T-cell (primary cell): ENCODE results near the gene FAM131B. TPM values are rescaled to one million over a fixed set of nuclear protein-coding genes. Genes with fewer than 3 reads are reported as not detected.
A peak's percentile ranks its signal among the peaks of the same experiment; 100 is the strongest.

Source experiments
- ATAC-seq, 4 experiments: fragments of 200-7000 bp in 3 of 4; fragments of 150-1000 bp in 1 of 4; cut with Tn5 transposase; replicated peaks in 1 of 4; 1 replicate in 3 of 4; 2 replicates in 1 of 4; pipeline ENCODE4 v1.10.0; 2021; ENCODE audit warnings: moderate library complexity in 3 of 4, mild to moderate bottlenecking in 2 of 4, moderate number of reproducible peaks in 1 of 4
- CTCF ChIA-PET, 2 donors: fragments of 300-600 bp; sonication (Branson Sonifier 250); formaldehyde crosslinking; loops; one replicate each; lab custom pipeline; 2022; ENCODE audit warnings: antibody characterized with exemption in 2 of 2; lab: Charles Lee
- POLR2A ChIA-PET, 2 donors: fragments of 300-600 bp; sonication (Branson Sonifier 250); formaldehyde crosslinking; loops; one replicate each; lab custom pipeline; 2022; ENCODE audit warnings: antibody characterized with exemption in 2 of 2; lab: Charles Lee
- DNase-seq, 35 experiments: peaks; one replicate each; pipeline versions ENCODE4 v3.0.0 to v3.0.0-alpha.2; 2013 to 2023
- H3K27ac ChIP-seq: one replicate; pipeline ENCODE4 v1.5.1; 2013; ENCODE audit warnings: low read length
- H3K27me3 ChIP-seq, 2 experiments: replicated peaks in 1 of 2; 1 replicate in 1 of 2; 2 replicates in 1 of 2; pipeline versions ENCODE4 v1.6.1 to v1.7.0; 2013; ENCODE audit warnings: low read length in 1 of 2, mixed read lengths in 1 of 2; ENCODE audit not compliant: control insufficient read depth in 2 of 2, insufficient read depth in 2 of 2; ENCODE audit errors: extremely low read depth in 1 of 2
- H3K36me3 ChIP-seq, 2 donors: 1 replicate in 1 of 2; 2 replicates in 1 of 2; pipeline versions ENCODE4 v1.6.1 to v1.7.0; 2013; ENCODE audit warnings: low read length in 1 of 2; ENCODE audit not compliant: control insufficient read depth in 2 of 2, insufficient read depth in 1 of 2; ENCODE audit errors: extremely low read depth in 1 of 2
- H3K4me1 ChIP-seq, 2 experiments: 1 replicate in 1 of 2; 2 replicates in 1 of 2; pipeline versions ENCODE4 v1.6.1 to v1.7.0; 2013; ENCODE audit warnings: low read length in 2 of 2, mixed read lengths in 1 of 2; ENCODE audit not compliant: insufficient read depth in 2 of 2, control insufficient read depth in 1 of 2; ENCODE audit errors: extremely low read depth in 1 of 2
- H3K4me3 ChIP-seq, 2 donors: 1 replicate in 1 of 2; 2 replicates in 1 of 2; pipeline versions ENCODE4 v1.5.1 to v1.7.0; 2013; ENCODE audit warnings: mild to moderate bottlenecking in 2 of 2, low read length in 1 of 2, moderate library complexity in 1 of 2; ENCODE audit not compliant: control insufficient read depth in 1 of 2; ENCODE audit errors: extremely low read depth in 1 of 2
- H3K9me3 ChIP-seq: 2 replicates; pipeline ENCODE4 v1.7.0; 2013
- H3K27ac Mint-ChIP-seq, 2 donors: one replicate each; pipeline ENCODE4 v1.8.0; 2020 to 2021; ENCODE audit warnings: mild to moderate bottlenecking in 2 of 2, mixed read lengths in 2 of 2
- H3K27me3 Mint-ChIP-seq, 2 donors: one replicate each; pipeline ENCODE4 v1.8.0; 2021 to 2022; ENCODE audit warnings: mixed read lengths in 2 of 2
- H3K36me3 Mint-ChIP-seq: one replicate; pipeline ENCODE4 v1.8.0; 2021; ENCODE audit warnings: mixed read lengths
- H3K4me1 Mint-ChIP-seq, 3 donors: one replicate each; pipeline ENCODE4 v1.8.0; 2020 to 2022; ENCODE audit warnings: mixed read lengths in 3 of 3, mild to moderate bottlenecking in 1 of 3
- H3K4me3 Mint-ChIP-seq, 3 donors: one replicate each; pipeline ENCODE4 v1.8.0; 2020 to 2022; ENCODE audit warnings: mild to moderate bottlenecking in 3 of 3, mixed read lengths in 3 of 3, moderate library complexity in 3 of 3
- H3K9me3 Mint-ChIP-seq, 3 donors: one replicate each; pipeline ENCODE4 v1.8.0; 2020 to 2022; ENCODE audit warnings: mixed read lengths in 3 of 3
- WGBS: methylation state at CpG from one replicate; pipeline ENCODE4 v1.1.5; 2013; ENCODE audit warnings: missing lambda C conversion rate; ENCODE audit not compliant: insufficient coverage; 5-methylcytosine and 5-hydroxymethylcytosine counted together
- total RNA-seq, 35 experiments: library from RNA in 6 of 35; stranded (reverse) in 6 of 35; fragments of 120-200 nt in 1 of 35; gene quantifications; one replicate each; pipeline versions ENCODE4 v1.2.1 to v1.2.4 and lab custom pipeline; 2013 to 2026

FAM131B gene
- total RNA-seq, 5 donors from 2014 or later (not counting 1 experiment from before 2014, with no cell fraction given), result 0.08 to 3.6 (median 2.1) TPM

DNA sequence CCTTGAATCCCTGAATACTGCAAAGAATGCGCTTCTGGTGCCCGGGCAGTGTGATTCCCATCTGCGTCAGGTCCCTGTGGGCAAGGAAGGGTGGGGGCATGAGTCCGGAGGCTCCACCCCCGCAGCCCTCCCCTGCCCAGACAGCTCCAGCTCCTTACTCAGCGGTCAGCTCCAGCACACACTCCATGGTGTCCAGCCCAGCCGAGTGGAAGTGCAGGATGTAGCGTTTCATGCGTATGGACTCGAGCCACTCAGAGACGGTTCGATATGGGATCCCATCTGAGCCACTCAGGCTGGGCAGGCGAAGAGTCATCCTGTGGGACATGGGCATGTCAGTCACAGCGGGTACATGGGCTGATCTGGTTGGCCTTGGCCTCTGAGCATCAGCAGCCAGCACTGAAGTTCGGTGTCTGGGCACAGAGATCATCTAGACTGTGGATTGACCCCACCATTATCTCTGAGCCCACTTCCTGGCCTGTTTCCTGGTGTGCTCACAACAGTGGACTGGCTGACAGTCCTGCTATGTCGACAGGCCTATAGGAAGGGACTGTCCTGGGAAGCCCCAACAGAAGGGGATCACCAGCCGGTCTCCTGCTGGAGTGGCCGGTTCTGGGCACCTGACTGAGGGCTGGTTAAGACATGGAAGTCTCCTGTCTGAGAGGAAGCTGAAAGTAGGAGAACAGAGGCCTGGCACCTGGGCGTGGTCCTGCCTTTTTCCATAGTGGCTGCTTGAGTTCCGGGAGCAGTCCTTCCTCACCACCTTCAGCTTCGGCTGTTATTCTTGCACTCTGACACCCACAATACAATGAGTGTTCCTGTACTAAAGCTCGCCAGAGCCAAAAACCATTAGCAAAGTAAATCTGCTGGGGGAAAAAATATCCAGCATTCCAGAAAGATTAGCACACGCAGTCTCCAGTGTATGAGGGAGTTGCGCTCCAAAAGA is 29.2 kb upstream of the FAM131B start:
- no peaks in the 10 kb centered on the region for H3K9me3 ChIP-seq
- Mint-ChIP-seq H3K4me1 (peaks cover 21 to 29% (median 26%) of the 10 kb centered on the region in 3 donors), H3K4me3 (no peak overlapping the region), H3K9me3 (no peaks in the 10 kb centered on the region), H3K36me3 (peaks cover 21% of the 10 kb centered on the region), H3K27ac (peak overlapping the region in 1 of 2 donors; percentile 44), H3K27me3 (no peaks in the 10 kb centered on the region)
- H3K4me3 ChIP-seq, result no peak overlapping the region
- H3K36me3 ChIP-seq, result peaks cover 34 to 76% of the 10 kb centered on the region in 2 donors
- H3K27me3 ChIP-seq, result no peaks in the 10 kb centered on the region
- peaks cover 3 to 30% of the 10 kb centered on the region in 2 experiments for H3K4me1 ChIP-seq
- DNase-seq (no peak), ATAC-seq (no peak)
- 85% methylated on average over 14 of the region's 24 CpGs for WGBS
- no peak overlapping the region for H3K27ac ChIP-seq
- POLR2A ChIA-PET, result no interaction called here
- CTCF ChIA-PET, result interaction anchor here in 1 of 2 donors (0.7 kb wide), 1 partner anchor 11 kb away, joined by 5 read pairs; no protein-coding TSS in a partner anchor

DNA sequence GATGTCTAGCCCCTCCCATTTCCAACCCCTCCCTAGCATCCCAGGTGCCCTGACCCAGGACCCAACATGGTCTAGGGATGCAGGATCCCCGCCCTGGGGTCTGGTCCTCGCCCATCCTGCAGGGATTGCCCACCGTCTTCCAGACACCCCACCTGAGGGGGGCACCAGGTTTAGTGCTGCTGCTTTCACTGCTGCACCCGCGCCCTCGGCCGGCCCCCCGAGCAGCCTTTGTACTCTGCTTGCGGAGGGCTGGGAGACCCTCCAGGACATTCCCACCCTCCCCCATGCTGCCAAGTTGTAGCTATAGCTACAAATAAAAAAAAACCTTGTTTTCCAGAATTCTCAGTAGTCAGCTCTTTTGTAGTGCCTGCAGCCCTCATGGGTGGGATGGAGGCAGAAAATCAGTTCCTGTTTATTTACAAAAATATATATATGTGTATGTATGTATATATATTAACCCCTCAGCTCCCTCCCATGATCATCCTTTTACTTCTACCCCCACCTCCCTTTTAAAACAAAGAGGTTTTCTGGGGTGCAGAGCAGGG is 28.3 kb upstream of the FAM131B start:
- DNase-seq, result no peak
- H3K27me3 ChIP-seq, result no peaks in the 10 kb centered on the region
- POLR2A ChIA-PET, result interaction anchor here in 1 of 2 donors (0.6 kb wide), 2 partner anchors 597 to 912 kb away, joined by 3 read pairs; no protein-coding TSS in a partner anchor
- H3K4me1 Mint-ChIP-seq, result peaks cover 21 to 28% (median 26%) of the 10 kb centered on the region in 3 donors
- CTCF ChIA-PET, result interaction anchor here in 1 of 2 donors (0.5 to 0.6 kb wide), 2 partner anchors 103 to 148 kb away, joined by 3 to 5 read pairs; partner anchors contain the start of gene CASP2
- H3K9me3 ChIP-seq, result no peaks in the 10 kb centered on the region
- H3K27ac Mint-ChIP-seq, result no peak overlapping the region
- no peak overlapping the region for H3K4me3 Mint-ChIP-seq
- H3K36me3 ChIP-seq, result peaks cover 34 to 68% of the 10 kb centered on the region in 2 donors
- H3K27ac ChIP-seq, result no peak overlapping the region
- H3K9me3 Mint-ChIP-seq, result no peaks in the 10 kb centered on the region
- H3K36me3 Mint-ChIP-seq, result peaks cover 21% of the 10 kb centered on the region
- ATAC-seq, result no peak
- H3K27me3 Mint-ChIP-seq, result no peaks in the 10 kb centered on the region
- peaks cover 7 to 37% of the 10 kb centered on the region in 2 experiments for H3K4me1 ChIP-seq
- H3K4me3 ChIP-seq, result no peak overlapping the region
- WGBS, result 97% methylated on average over 6 of the region's 9 CpGs

DNA sequence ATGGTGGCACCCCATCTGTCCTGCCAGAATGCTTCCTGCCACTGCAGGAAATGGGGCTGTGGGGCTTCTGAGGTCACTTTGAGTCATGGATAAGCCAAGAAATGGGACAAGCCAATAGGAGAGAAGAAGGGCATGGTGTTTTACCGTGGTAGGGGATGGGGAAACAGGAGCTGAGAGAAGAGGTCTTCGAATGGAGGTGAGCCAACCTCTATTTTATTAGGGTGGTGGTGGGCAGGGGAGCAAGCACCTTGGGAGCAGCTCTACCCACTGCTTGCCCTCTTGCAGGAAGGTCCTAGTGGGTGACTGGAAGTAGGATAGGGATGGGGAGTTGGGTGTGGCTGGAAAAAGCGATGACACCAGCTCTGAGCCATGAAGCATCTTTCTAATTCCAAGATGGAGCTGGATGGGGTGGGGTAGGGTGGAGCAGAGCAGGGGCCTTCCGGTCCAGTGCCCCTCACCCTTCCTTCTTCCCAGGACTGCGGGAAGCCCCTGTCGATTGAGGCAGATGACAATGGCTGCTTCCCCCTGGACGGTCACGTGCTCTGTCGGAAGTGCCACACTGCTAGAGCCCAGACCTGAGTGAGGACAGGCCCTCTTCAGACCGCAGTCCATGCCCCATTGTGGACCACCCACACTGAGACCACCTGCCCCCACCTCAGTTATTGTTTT is 27.7 kb upstream of the FAM131B start:
- Mint-ChIP-seq H3K27me3 (no peaks in the 10 kb centered on the region), H3K4me1 (peaks cover 19 to 23% (median 22%) of the 10 kb centered on the region in 3 donors), H3K27ac (peak overlapping the region; percentile 27 to 75), H3K4me3 (no peak overlapping the region), H3K9me3 (no peaks in the 10 kb centered on the region), H3K36me3 (peaks cover 21% of the 10 kb centered on the region)
- 92% methylated on average over 8 of the region's 10 CpGs for WGBS
- no peak for ATAC-seq
- POLR2A ChIA-PET, result interaction anchor here in 1 of 2 donors (0.6 kb wide), 2 partner anchors 597 to 911 kb away, joined by 3 read pairs; no protein-coding TSS in a partner anchor
- H3K27me3 ChIP-seq, result no peaks in the 10 kb centered on the region
- no peak overlapping the region for H3K4me3 ChIP-seq
- CTCF ChIA-PET, result interaction anchor here (0.5 to 0.6 kb wide), 3 partner anchors 10 to 147 kb away, joined by 3 to 5 read pairs (median 3); partner anchors contain the start of gene CASP2 (in 1 of the 2)
- H3K4me1 ChIP-seq, result peaks cover 10 to 43% of the 10 kb centered on the region in 2 experiments
- H3K9me3 ChIP-seq, result no peaks in the 10 kb centered on the region
- DNase-seq, result no peak
- no peak overlapping the region for H3K27ac ChIP-seq
- H3K36me3 ChIP-seq, result peaks cover 34 to 65% of the 10 kb centered on the region in 2 donors

DNA sequence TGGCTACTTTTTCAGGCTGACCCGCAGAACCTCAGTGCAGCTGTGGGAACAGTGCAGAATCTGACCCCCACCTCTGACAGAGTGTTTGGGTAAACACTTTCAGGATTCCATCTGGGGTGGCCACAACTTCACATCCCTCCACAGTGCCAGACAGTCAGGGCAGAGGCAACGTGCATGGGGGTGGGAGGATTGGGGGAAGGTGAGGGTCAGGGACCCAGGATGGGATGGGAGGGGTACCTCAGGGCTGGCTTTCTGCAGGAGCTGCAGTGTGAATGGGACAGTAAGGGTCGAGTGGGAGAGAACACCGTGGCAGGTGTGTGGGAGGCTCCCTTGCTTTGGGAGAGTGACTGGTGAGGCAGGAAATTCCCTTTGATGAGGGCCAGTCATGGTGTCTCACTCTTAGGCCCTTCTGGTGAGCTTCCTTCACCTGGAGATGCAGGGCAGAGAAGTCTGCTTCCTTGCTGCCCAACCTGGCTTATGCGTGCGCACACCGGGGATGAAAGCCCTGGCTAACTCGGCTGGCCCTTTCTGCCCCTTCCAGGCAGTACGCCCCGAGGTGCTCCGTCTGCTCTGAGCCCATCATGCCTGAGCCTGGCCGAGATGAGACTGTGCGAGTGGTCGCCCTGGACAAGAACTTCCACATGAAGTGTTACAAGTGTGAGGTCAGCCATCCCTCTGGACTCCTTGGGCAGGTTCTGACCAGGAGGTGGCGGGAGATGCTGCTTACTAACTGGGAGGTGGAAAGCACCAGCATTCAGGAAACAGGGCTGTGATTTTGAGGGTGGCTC is 27.0 kb upstream of the FAM131B start:
- DNase-seq, result no peak
- peaks cover 18% of the 10 kb centered on the region for H3K36me3 Mint-ChIP-seq
- WGBS, result 82% methylated on average over 13 of the region's 15 CpGs

DNA sequence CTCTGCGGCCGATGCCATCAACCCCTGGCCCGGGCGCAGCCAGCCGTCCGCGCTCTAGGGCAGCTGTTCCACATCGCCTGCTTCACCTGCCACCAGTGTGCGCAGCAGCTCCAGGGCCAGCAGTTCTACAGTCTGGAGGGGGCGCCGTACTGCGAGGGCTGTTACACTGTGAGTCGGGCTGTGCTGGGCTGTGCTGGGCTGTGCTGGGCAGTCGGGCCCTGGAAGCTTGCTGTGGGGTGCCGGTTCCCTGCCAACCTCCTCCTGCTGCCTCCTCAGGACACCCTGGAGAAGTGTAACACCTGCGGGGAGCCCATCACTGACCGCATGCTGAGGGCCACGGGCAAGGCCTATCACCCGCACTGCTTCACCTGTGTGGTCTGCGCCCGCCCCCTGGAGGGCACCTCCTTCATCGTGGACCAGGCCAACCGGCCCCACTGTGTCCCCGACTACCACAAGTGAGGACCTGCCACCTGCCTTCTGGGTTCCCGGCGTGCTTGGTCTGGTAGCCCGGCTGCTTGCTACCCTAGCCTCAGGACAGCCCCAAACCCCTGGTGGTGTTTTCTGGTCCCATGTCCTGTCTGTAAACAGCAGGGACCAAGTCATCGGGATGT is 26.1 kb upstream of the FAM131B start:
- H3K9me3 ChIP-seq, result no peaks in the 10 kb centered on the region
- ChIA-PET CTCF (interaction anchor here (1.0 to 1.2 kb wide), 2 partner anchors 14 to 19 kb away, joined by 3 to 5 read pairs; no protein-coding TSS in a partner anchor), POLR2A (no interaction called here)
- H3K27ac ChIP-seq, result no peak overlapping the region
- no peak overlapping the region for H3K4me3 Mint-ChIP-seq
- no peaks in the 10 kb centered on the region for H3K9me3 Mint-ChIP-seq
- H3K4me1 ChIP-seq, result peaks cover 18 to 53% of the 10 kb centered on the region in 2 experiments
- no peak overlapping the region for H3K4me3 ChIP-seq
- H3K36me3 ChIP-seq, result peaks cover 29 to 59% of the 10 kb centered on the region in 2 donors
- no peak for DNase-seq
- no peaks in the 10 kb centered on the region for H3K27me3 Mint-ChIP-seq
- peaks cover 13 to 18% (median 15%) of the 10 kb centered on the region in 3 donors for H3K4me1 Mint-ChIP-seq
- no peaks in the 10 kb centered on the region for H3K27me3 ChIP-seq
- peaks cover 18% of the 10 kb centered on the region for H3K36me3 Mint-ChIP-seq
- WGBS, result 95% methylated on average over 27 of the region's 28 CpGs
- ATAC-seq, result no peak
- H3K27ac Mint-ChIP-seq, result peak overlapping the region; percentile 21 to 56

More for the DNA sequence above, 27.0 kb upstream of the FAM131B start:
- H3K4me3 Mint-ChIP-seq, result no peak overlapping the region
- no peaks in the 10 kb centered on the region for H3K27me3 Mint-ChIP-seq
- Histone ChIP-seq H3K27ac (no peak overlapping the region), H3K4me3 (no peak overlapping the region), H3K9me3 (no peaks in the 10 kb centered on the region), H3K4me1 (peaks cover 15 to 45% of the 10 kb centered on the region in 2 experiments), H3K36me3 (peaks cover 34 to 65% of the 10 kb centered on the region in 2 donors), H3K27me3 (no peaks in the 10 kb centered on the region)
- POLR2A ChIA-PET, result no interaction called here
- CTCF ChIA-PET, result interaction anchor here (0.5 kb wide), 2 partner anchors 10 to 101 kb away, joined by 3 to 7 read pairs; partner anchors contain the start of gene CASP2 (in 1 of the 2)
- H3K4me1 Mint-ChIP-seq, result peaks cover 16 to 18% (median 16%) of the 10 kb centered on the region in 3 donors
- H3K9me3 Mint-ChIP-seq, result no peaks in the 10 kb centered on the region
- ATAC-seq, result no peak
- peak overlapping the region; percentile 33 to 75 for H3K27ac Mint-ChIP-seq
